ENCODE measurements around the gene PATE3. TPM values are rescaled to one million over a fixed set of nuclear protein-coding genes. Genes with fewer than 3 reads are reported as not detected.

Gene PATE3
- total RNA-seq, 1 donor from 2014 or later, result not detected

DNA sequence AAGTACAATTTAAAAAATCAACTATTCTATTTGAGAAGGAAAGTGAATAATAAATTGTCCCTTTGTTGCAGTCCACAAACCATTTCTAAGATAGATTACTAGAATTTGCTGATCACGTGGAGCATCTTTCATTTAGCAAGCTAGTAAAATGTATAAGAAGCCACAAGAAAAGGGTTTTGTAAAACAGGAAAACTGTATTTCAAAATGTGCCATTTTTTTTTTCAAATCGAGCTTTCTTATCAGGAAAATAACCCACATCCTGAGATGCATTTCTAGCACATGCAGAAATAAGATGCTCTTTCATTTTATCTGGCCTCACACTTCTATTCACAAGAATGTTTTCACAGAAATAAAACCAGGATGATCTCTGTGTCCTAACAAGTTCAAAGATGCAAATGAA lies 3.2 kb upstream of the PATE3 start:
- H3K36me3 Mint-ChIP-seq (ENCODE audit: insufficient read depth), result peaks cover 2% of the 10 kb centered on the region
- H3K9me3 Mint-ChIP-seq (ENCODE audit: low read depth), result peaks cover 3% of the 10 kb centered on the region
- H3K27me3 Mint-ChIP-seq, result peaks cover 8% of the 10 kb centered on the region

DNA sequence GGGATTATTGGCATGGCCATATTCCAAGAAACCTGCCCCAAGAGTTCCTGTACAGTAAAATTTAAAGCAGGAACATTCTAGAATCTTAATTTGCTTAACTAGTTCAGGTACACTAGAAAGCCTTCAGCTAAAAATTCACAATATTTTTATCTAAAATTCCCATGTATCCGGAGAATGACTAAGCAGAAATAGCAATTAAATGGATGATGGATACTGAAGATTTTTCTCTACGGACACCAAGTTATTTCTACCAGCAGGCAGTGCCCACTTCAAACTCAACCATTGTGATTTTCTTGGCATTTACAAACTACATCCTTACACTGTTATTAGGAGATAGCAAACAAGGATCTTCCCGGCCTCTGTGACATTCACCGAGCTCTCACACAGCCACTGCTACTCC lies 2.9 kb downstream of the PATE3 start:
- peaks cover 29% of the 10 kb centered on the region for H3K9me3 Mint-ChIP-seq (ENCODE audit: low read depth)
- TF ChIP-seq, protein P1, sequence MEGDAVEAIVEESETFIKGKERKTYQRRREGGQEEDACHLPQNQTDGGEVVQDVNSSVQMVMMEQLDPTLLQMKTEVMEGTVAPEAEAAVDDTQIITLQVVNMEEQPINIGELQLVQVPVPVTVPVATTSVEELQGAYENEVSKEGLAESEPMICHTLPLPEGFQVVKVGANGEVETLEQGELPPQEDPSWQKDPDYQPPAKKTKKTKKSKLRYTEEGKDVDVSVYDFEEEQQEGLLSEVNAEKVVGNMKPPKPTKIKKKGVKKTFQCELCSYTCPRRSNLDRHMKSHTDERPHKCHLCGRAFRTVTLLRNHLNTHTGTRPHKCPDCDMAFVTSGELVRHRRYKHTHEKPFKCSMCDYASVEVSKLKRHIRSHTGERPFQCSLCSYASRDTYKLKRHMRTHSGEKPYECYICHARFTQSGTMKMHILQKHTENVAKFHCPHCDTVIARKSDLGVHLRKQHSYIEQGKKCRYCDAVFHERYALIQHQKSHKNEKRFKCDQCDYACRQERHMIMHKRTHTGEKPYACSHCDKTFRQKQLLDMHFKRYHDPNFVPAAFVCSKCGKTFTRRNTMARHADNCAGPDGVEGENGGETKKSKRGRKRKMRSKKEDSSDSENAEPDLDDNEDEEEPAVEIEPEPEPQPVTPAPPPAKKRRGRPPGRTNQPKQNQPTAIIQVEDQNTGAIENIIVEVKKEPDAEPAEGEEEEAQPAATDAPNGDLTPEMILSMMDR (IDR thresholded peaks at IDR 0.05; ENCODE audit: unreplicated experiment), result no peak
- H3K4me1 Mint-ChIP-seq (ENCODE audit: low read depth), result no peaks in the 10 kb centered on the region
- peaks cover 6% of the 10 kb centered on the region for H3K27me3 Mint-ChIP-seq
- H3K27ac Mint-ChIP-seq, result no peak overlapping the region
- H3K36me3 Mint-ChIP-seq (ENCODE audit: insufficient read depth), result peaks cover 1% of the 10 kb centered on the region
- no peak for DNase-seq (ENCODE audit: low spot score, unreplicated experiment)
- H3K4me3 Mint-ChIP-seq (ENCODE audit: low read depth), result no peak overlapping the region

More for the DNA sequence above, 3.2 kb upstream of the PATE3 start:
- H3K27ac Mint-ChIP-seq, result no peak overlapping the region
- no peak overlapping the region for H3K4me3 Mint-ChIP-seq (ENCODE audit: low read depth)
- TF ChIP-seq, protein P1 (IDR thresholded peaks at IDR 0.05; ENCODE audit: unreplicated experiment), result no peak
- no peaks in the 10 kb centered on the region for H3K4me1 Mint-ChIP-seq (ENCODE audit: low read depth)
- no peak for DNase-seq (ENCODE audit: low spot score, unreplicated experiment)

DNA sequence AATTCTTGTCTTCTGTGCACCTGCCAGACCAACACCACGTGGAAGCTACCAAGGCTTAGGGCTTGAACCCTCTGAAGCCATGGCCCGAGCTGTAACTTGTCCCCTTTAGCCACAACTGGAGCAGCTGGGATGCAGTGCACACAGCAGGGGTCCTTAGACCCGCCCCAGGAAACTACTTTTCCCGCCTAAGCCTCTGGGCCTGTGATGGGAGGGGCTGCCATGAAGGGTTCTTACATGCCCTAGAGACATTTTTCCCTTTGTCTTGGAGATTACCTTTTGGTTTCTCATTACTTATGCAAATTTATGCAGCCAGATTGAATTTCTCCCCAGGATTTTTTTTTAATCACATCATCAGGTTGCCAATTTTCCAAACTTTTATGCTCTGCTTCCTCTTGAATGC lies 9.7 kb downstream of the PATE3 start:
- H3K27me3 Mint-ChIP-seq, result no peaks in the 10 kb centered on the region
- no peak overlapping the region for H3K27ac Mint-ChIP-seq
- H3K4me1 Mint-ChIP-seq (ENCODE audit: low read depth), result no peaks in the 10 kb centered on the region
- H3K36me3 Mint-ChIP-seq (ENCODE audit: insufficient read depth), result peaks cover 1% of the 10 kb centered on the region
- H3K9me3 Mint-ChIP-seq (ENCODE audit: low read depth), result peaks cover 52% of the 10 kb centered on the region
- TF ChIP-seq, protein P1 (IDR thresholded peaks at IDR 0.05; ENCODE audit: unreplicated experiment), result no peak
- H3K4me3 Mint-ChIP-seq (ENCODE audit: low read depth), result no peak overlapping the region
- no peak for DNase-seq (ENCODE audit: low spot score, unreplicated experiment)

DNA sequence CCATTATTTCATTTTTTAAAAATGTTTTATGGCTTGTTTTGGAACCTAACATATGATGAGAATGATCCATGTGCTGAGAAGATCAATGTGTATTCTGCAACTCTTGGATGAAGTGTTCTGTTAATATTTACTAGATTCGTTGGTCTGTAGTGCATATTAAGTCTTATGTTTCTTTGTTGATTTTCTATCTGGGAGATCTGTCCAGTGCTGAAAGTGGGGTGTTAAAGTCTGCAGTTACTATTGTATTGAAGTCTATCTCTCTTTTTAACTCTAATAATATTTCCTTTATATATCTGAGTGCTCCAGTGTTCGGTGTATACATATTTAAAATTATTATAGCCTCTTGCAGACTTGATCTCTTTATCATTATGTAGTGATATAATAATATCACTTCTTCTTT lies 11.9 kb downstream of the PATE3 start:
- Mint-ChIP-seq H3K27me3 (no peaks in the 10 kb centered on the region), H3K27ac (no peak overlapping the region), H3K4me1 (ENCODE audit: low read depth) (no peaks in the 10 kb centered on the region), H3K9me3 (ENCODE audit: low read depth) (peaks cover 41% of the 10 kb centered on the region), H3K4me3 (ENCODE audit: low read depth) (no peak overlapping the region), H3K36me3 (ENCODE audit: insufficient read depth) (no peaks in the 10 kb centered on the region)
- no peak for DNase-seq (ENCODE audit: low spot score, unreplicated experiment)
- TF ChIP-seq, protein P1 (IDR thresholded peaks at IDR 0.05; ENCODE audit: unreplicated experiment), result no peak

DNA sequence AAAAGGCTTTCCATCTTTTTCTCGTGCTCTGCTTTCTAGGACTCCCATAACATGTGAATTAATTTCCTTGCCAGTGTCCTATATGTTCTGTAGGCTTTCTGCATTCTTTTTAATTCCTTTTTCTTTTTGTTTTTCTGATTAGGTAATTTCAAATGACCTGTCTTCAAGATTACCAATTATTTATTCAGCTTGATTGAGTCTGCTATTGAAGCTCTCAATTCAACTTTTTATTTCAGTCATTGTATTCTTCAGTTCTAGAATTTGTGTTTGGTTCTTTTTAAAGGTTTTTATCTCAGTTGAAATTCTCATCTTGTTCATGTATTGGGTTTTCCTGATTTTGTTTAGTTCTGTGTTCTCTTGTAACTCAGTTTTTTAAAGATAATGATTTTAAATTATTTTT lies 14.5 kb downstream of the PATE3 start:
- no peaks in the 10 kb centered on the region for H3K36me3 Mint-ChIP-seq (ENCODE audit: insufficient read depth)
- H3K4me3 Mint-ChIP-seq (ENCODE audit: low read depth), result no peak overlapping the region
- H3K27me3 Mint-ChIP-seq, result no peaks in the 10 kb centered on the region
- peaks cover 27% of the 10 kb centered on the region for H3K9me3 Mint-ChIP-seq (ENCODE audit: low read depth)
- TF ChIP-seq, protein P1 (IDR thresholded peaks at IDR 0.05; ENCODE audit: unreplicated experiment), result no peak
- H3K4me1 Mint-ChIP-seq (ENCODE audit: low read depth), result no peaks in the 10 kb centered on the region
- no peak for DNase-seq (ENCODE audit: low spot score, unreplicated experiment)
- H3K27ac Mint-ChIP-seq, result no peak overlapping the region

All from progenitor cell of endocrine pancreas (in vitro differentiated cells).